HG02970 (cell line): ENCODE measurements around the gene SLC6A20.

Experiments
- ATAC-seq: cut with Tn5 transposase; IDR thresholded peaks from one replicate; pipeline ENCODE4 v1.9.1; 2021; ENCODE audit warnings: mild to moderate bottlenecking, moderate library complexity, moderate number of reproducible peaks; ENCODE audit not compliant: unreplicated experiment, low FRiP score

SLC6A20 gene

GRCh38 chr3:45779746-45780735 lies 16.3 kb downstream of the SLC6A20 start:
- ATAC-seq, result no peak

- ATAC-seq, result no peak
These were observed 17.6 kb downstream of the SLC6A20 start for GRCh38 chr3:45778761-45779201.

- no peak for ATAC-seq
These were observed 18.5 kb downstream of the SLC6A20 start for GRCh38 chr3:45777746-45778386.

- ATAC-seq, result no peak
These were observed 19.1 kb downstream of the SLC6A20 start for GRCh38 chr3:45777111-45777745.

- no peak for ATAC-seq
These were observed 19.7 kb downstream of the SLC6A20 start for GRCh38 chr3:45776611-45777010.

DNA sequence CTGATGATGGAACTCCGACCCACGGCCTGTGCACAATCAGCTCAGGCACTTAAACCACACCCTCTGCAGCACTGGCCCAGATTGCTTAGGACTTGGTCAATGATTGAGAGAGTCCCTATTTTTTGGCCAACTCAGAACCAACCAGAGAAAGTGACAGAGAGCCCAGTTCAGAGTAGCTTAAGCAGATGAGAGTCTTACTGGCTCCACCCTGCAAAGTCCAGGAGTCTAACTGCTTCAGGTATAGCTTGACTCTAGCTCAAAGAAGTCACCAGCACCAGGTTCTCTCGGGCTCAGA lies 20.1 kb downstream of the SLC6A20 start:
- no peak for ATAC-seq

GRCh38 chr3:45775571-45776300 lies 20.6 kb downstream of the SLC6A20 start:
- no peak for ATAC-seq

GRCh38 chr3:45774581-45775521 lies 21.5 kb downstream of the SLC6A20 start:
- ATAC-seq, result no peak

- no peak for ATAC-seq
These were observed 22.5 kb downstream of the SLC6A20 start for GRCh38 chr3:45773714-45774449.

- no peak for ATAC-seq
These were observed 23.3 kb downstream of the SLC6A20 start for GRCh38 chr3:45773072-45773471.

- no peak for ATAC-seq
These were observed 23.8 kb downstream of the SLC6A20 start for GRCh38 chr3:45772341-45773035.

DNA sequence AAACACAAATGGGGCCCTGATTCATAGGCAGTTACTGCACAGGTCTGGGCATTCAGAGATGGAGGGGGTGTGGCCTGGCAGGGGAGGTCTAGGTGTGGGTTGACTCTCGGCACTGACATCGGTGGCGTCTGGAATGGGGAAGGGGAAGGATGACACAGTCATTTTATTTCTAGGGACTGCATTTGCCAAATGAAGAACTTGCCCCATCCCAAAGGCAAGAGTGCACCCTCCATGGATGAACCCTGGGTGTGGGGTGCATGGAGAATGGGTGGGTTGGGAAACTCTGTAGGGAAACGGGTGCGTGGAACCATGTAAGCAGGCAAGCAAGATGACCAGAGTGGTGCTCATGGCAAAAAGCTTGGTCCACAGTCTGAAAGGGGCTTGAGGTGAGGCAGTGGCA lies 24.5 kb downstream of the SLC6A20 start:
- no peak for ATAC-seq

- ATAC-seq, result no peak
These were observed 25.1 kb downstream of the SLC6A20 start for GRCh38 chr3:45771166-45771775.

- no peak for ATAC-seq
These were observed 30.4 kb downstream of the SLC6A20 start for GRCh38 chr3:45765958-45766357.

DNA sequence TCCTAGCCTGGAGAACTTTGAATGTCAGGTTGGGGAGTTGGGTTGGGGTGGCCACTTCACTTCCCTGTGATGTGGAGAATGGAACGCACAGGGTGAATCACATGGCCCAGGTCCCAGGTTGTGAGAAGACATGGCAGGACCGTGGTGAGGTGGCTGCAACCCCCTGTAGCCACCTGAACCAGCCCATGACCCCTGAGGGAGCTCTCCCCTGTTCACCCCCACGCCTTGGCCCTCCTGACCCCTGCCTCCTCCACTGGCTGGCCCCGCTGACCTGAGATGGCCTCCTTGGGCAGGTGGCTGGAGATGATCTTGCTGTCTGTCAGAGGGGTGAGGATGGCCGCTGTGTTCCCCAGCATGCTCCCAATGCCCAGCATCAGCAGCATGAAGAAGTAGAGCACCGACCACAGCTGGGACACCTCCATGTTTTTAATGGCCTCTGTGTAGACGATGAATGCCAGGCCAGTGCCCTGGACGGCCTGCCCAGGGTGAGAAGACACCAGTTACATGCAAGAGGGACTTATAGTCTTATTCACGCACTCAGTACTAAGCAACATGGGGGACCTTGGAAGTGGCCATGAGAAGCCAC lies 31.0 kb downstream of the SLC6A20 start:
- ATAC-seq, result no peak

DNA sequence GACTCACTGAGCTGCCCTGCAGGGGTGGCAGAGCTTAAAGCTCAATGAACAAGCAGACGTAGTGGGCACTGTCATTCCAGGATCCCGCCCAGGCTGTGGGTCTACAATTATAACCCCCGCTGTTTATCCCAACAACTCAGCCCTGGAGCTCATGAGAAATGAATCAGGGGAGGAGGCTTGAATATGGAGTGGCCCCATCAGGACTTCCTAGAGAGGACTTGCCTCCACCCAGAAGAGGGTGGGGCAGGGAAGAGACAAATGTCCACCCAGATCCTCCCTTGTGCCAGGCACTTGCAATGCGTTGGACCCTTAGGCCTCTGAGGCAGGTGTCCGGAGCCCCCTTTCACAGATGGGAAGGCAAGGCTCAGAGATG lies 33.0 kb downstream of the SLC6A20 start:
- ATAC-seq, result no peak

GRCh38 chr3:45762647-45763302 lies 33.6 kb downstream of the SLC6A20 start:
- no peak for ATAC-seq
